OCI-LY1 (cell line): ENCODE results near the gene RGS7BP.

Experiments used
- CTCF ChIP-seq: fragments of 200-600 bp; sonication (generic), shearing (Covaris generic); IDR thresholded peaks from 2 replicates; pipeline ENCODE4 v1.5.1; 2017; ENCODE audit warnings: mild to moderate bottlenecking, antibody characterized with exemption, low read length, moderate library complexity, mixed read lengths
- EZH2 ChIP-seq: fragments of 200-600 bp; sonication (generic), shearing (Covaris generic); IDR thresholded peaks from 2 replicates; pipeline ENCODE4 v1.8.0; 2017; ENCODE audit warnings: borderline replicate concordance, mixed run types, mild to moderate bottlenecking, antibody characterized with exemption, low read length, moderate library complexity, mixed read lengths

- TF ChIP-seq CTCF (no peak), EZH2 (no peak)
These were observed 10.4 kb downstream of the RGS7BP start for GRCh38 chr5:64516216-64516615.
